ENCODE data around the gene GTF3C2.

Gene GTF3C2

GRCh38 chr2:27356382-27357181, at the start of gene GTF3C2:
Gene GTF3C2 (minus strand): TSS chr2:27356764. CDS start chr2:27343554, 13,210 bp downstream.
- TF ChIP-seq CTCF (IDR thresholded peaks at IDR 0.05; ENCODE audit: insufficient read depth, low read length, poor library complexity, severe bottlenecking) = no peak
- H3K4me3 ChIP-seq (replicated peaks; ENCODE audit: low read depth, low read length) = peak within 1 kb of the TSS; percentile 98
- peak; percentile 95 for DNase-seq (ENCODE audit: extremely low read depth, insufficient read length)
- H3K36me3 ChIP-seq (ENCODE audit: control insufficient read depth, insufficient read depth, low read length) = no peaks in the 10 kb centered on the region; the same call in 1 of the 2 replicates
- no peaks in the 10 kb centered on the region for H3K27me3 ChIP-seq (replicated peaks; ENCODE audit: control insufficient read depth, insufficient read depth, low read length)

- no peak overlapping the region for H3K4me3 ChIP-seq (replicated peaks; ENCODE audit: low read depth, low read length)
- H3K36me3 ChIP-seq (ENCODE audit: control insufficient read depth, insufficient read depth, low read length) = no peaks in the 10 kb centered on the region; the same call in 1 of the 2 replicates
- no peak for DNase-seq (ENCODE audit: extremely low read depth, insufficient read length)
- TF ChIP-seq CTCF (IDR thresholded peaks at IDR 0.05; ENCODE audit: insufficient read depth, low read length, poor library complexity, severe bottlenecking) = no peak
- no peaks in the 10 kb centered on the region for H3K27me3 ChIP-seq (replicated peaks; ENCODE audit: control insufficient read depth, insufficient read depth, low read length)
Measured at GRCh38 chr2:27400348-27401135, 44.0 kb upstream of the GTF3C2 start.

- Histone ChIP-seq H3K4me3 (replicated peaks; ENCODE audit: low read depth, low read length) (no peak overlapping the region), H3K27me3 (replicated peaks; ENCODE audit: control insufficient read depth, insufficient read depth, low read length) (no peaks in the 10 kb centered on the region), H3K36me3 (ENCODE audit: control insufficient read depth, insufficient read depth, low read length) (no peaks in the 10 kb centered on the region)
- DNase-seq (ENCODE audit: extremely low read depth, insufficient read length) = no peak
- TF ChIP-seq CTCF (IDR thresholded peaks at IDR 0.05; ENCODE audit: insufficient read depth, low read length, poor library complexity, severe bottlenecking) = no peak
Measured at GRCh38 chr2:27398962-27399361, 42.4 kb upstream of the GTF3C2 start.

GRCh38 chr2:27393225-27393624, 36.7 kb upstream of the GTF3C2 start:
- Histone ChIP-seq H3K36me3 (ENCODE audit: control insufficient read depth, insufficient read depth, low read length) (peaks cover 7% of the 10 kb centered on the region), H3K27me3 (replicated peaks; ENCODE audit: control insufficient read depth, insufficient read depth, low read length) (no peaks in the 10 kb centered on the region), H3K4me3 (replicated peaks; ENCODE audit: low read depth, low read length) (no peak overlapping the region)
- TF ChIP-seq CTCF (IDR thresholded peaks at IDR 0.05; ENCODE audit: insufficient read depth, low read length, poor library complexity, severe bottlenecking) = no peak
- DNase-seq (ENCODE audit: extremely low read depth, insufficient read length) = no peak

- peaks cover 7% of the 10 kb centered on the region for H3K36me3 ChIP-seq (ENCODE audit: control insufficient read depth, insufficient read depth, low read length)
- no peak overlapping the region for H3K4me3 ChIP-seq (replicated peaks; ENCODE audit: low read depth, low read length)
- TF ChIP-seq CTCF (IDR thresholded peaks at IDR 0.05; ENCODE audit: insufficient read depth, low read length, poor library complexity, severe bottlenecking) = no peak
- H3K27me3 ChIP-seq (replicated peaks; ENCODE audit: control insufficient read depth, insufficient read depth, low read length) = no peaks in the 10 kb centered on the region
- DNase-seq (ENCODE audit: extremely low read depth, insufficient read length) = no peak
Measured at GRCh38 chr2:27390822-27391679, 34.5 kb upstream of the GTF3C2 start.
